GM18517 (cell line): ENCODE measurements around the gene UGT1A5.
"Not testable (repeated sequence)": the region's sequence is repeated elsewhere in the genome, so short reads cannot be mapped to it uniquely, and the experiment has no call there.

Experiments
- ATAC-seq: cut with Tn5 transposase; IDR thresholded peaks from one replicate; pipeline ENCODE4 v1.9.1; 2021; ENCODE audit warnings: mild to moderate bottlenecking, moderate library complexity; ENCODE audit not compliant: unreplicated experiment

The UGT1A5 gene

DNA sequence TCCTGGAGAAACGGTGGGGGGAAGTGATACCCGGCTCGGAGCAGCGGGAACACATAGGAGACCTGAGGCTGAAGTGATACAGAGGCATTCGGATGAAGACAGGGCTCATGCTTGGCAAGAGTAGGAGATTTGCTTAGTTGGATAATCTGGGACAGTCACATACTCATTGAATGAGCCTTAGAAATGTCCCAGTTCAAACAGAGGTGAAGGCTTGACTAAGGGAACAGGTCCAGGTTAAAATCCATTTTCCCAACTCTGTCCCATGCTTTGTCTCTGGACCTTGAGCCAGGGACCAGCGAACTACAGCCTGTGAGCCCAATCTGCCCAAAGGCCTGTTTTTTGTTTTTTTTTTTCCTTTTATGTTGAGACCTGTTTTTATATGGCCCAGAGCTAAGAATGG is 18.7 kb upstream of the UGT1A5 start:
- ATAC-seq: no peak

DNA sequence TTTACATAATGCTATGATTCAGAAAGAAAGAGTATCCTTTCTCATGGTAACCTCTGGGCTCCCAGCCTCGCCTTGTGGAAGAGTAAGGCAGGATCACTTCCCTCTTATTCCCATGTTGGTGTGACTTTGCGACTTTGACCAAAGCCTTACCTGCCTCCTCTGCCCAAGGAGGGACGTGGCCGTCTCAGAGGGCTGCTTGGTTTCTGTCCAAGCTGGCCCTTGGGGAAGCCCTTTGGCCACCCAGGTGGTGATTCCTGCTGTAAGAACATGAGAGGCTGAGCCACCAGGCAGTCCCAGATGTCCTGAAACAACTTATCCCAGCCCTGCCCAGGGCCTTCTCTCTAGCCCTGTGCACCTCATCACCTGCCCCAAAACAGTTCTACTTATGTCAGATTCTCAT is 14.0 kb upstream of the UGT1A5 start:
- no peak for ATAC-seq

DNA sequence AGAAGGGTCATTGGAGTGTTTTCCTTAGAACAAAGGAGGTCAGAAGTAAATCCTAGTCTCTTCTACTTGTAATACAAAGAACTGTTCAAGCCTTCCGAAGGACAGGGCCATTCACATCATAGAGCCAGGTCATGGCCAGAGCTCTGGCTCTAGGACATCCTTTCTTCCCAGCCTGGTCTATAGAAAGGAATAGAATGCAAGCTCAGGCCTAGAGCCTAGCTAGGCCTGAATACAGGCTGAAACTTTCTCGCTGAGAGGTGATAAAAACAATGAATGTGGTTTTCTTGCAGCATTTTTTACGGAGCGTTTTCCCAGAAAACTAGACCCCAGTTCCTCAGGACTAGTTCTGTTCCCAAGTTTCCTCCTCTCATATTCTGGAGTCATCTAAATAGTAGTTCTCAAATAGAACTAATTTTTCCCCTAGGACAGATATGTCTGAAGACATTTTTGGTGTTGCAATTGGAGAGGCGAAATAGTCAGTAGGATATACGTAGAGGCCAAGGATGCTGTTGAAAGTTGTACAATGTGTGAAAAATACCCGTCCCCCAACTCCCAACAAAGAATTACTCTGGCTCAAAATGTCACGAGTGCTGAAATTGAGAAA is 13.2 kb upstream of the UGT1A5 start:
- ATAC-seq: no peak

DNA sequence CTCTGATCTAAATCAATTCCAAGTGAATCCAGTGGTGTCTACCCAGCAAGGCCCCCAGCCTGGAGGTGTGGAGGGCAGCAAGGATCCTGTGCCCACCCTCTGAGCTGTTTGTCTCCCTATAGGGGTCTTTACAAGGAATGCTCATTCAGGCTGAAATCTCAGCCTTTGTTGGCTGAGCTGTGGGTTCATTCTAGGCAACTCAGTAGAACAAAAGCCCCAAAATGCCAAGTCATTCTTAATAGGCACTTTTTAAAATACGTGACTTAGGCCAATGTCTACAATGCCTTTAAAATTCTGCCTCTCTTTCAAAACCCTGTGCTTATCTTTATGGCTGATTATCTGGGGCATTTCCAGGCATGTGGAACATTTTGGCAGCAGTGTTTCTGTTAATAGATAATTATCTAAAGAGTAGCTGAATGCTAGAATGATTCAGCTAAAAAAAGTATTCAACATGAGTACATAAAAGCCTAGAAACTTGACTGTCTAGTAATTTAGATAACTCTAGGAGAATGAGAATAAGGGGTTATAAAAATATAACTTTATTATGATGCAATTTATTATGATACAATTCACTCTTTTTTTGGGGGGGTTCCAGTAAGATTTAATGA is 12.6 kb upstream of the UGT1A5 start:
- ATAC-seq: no peak

DNA sequence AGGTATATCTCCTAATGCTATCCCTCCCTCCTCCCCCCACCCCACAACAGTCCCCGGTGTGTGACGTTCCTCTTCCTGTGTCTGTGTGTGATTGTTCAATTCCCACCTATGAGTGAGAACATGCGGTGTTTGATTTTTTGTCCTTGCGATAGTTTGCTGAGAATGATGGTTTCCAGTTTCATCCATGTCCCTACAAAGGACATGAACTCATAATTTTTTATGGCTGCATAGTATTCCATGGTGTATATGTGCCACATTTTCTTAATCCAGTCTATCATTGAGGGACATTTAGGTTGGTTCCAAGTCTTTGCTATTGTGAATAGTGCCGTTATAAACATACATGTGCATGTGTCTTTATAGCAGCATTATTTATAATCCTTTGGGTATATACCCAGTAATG is 11.9 kb upstream of the UGT1A5 start:
- ATAC-seq: not testable (repeated sequence)

DNA sequence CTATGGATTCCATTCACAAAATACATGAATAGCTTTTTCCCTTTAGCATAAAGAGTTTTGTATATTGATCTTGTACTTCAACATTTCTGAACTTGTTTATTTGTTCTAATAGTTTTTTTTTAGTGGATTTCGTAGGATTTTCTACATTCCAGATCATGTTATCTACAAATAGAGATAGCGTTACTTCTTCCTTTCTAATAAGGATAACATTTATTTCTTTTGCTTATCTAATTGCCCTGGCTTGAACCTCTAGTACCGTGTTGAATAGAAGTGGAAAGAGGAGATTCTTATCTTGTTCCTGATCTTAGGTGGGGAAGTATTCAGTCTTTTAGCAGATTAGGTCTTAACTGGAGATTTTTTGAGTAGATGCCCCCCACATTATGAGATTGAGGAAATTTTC is 10.5 kb upstream of the UGT1A5 start:
- ATAC-seq: no peak

DNA sequence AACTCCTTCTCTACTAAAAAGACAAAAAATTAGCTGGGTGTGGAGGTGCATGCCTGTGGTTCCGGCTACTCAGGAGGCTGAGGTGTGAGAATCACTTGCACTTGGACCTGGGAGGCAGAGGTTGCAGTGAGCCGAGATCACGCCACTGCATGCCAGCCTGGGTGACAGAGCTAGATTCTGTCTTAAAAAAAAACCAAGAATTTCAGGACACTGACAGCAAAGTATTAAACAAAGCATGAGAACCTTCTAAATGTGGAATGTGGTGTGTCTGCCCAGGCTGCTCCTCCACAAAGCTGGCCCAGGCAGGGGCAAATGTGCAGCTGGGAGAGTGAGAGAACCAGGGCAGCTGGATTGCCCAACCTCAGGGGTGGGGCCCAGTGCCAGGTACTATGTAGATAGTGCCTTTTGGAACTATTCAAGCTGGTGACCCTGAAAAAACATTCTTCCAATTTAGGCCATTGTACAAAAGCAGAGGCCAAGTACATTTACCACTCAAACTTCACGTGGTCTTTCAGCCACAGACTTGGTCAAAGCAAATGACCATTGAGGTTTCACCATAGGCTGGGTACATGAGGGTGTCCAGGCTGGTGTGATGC is 6.7 kb upstream of the UGT1A5 start:
- ATAC-seq: no peak

DNA sequence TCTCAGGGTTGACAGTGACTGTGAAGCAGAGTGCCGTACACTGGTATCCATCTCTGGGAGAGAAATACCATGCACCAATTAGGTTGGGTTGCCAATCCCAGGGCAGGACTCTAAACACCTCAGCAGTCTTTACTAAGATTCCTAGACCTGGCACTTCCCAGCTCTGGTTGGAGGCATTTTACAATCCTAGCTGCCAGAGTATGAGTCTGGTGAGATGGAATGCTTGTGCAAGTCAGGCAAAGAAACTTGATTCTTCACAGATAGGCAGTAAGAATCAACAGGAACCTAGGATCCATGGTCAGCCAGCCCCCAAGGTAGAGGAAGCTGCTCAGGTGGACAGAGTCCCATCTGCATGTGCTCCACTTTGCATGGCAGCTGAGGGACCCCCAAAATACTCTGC is 6.0 kb upstream of the UGT1A5 start:
- ATAC-seq: no peak

DNA sequence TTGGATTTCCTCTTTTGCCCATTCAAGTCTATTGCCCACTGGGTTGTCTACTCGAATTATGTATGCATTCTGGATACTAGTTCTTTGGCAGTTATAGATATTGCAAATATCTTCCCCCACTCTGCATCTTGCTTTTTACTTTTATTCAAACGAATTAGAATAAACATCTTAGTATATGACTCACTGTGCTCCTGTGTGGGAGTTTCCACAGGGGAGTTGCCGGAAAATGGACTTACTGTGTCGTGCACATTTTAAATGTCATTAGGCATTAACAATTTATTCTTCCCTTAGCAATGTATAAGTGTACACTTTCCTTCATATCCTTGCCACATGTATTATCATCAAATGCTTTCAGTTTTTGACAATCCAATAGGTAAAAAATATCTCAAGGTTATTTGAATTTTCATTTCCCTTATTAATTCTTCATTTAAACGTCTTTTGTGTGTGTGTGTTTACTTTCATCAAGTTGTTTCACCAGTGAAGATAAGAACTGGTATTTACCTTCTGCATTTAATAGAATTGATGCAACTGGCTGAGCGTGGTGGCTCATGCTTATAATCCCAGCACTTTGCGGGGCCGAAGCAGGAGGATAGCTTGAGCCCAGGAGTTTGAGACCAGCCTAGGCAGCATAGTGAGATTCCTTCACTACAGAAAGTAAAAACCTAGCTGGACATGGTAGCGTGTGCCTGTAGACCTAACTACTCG is 4.6 kb upstream of the UGT1A5 start:
- ATAC-seq: no peak

DNA sequence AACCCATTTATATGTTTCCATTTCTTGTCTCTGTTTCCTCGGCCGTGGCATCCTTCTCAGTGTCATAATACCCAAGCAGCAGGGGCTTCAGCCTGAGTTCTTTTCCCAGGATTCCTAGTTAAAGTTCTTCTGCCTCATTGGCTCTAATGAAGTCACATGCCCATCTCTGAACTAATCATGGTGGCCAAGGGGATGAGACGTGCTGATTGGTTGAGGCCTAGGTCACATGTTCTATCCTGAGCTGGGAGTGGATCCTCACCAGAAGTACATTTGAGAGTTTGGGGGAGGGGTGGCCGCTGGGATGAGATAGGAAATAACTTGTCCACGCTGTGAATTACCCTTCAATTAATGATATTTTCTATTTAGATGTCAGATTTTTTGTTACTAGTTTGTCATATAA is 3.8 kb upstream of the UGT1A5 start:
- no peak for ATAC-seq

DNA sequence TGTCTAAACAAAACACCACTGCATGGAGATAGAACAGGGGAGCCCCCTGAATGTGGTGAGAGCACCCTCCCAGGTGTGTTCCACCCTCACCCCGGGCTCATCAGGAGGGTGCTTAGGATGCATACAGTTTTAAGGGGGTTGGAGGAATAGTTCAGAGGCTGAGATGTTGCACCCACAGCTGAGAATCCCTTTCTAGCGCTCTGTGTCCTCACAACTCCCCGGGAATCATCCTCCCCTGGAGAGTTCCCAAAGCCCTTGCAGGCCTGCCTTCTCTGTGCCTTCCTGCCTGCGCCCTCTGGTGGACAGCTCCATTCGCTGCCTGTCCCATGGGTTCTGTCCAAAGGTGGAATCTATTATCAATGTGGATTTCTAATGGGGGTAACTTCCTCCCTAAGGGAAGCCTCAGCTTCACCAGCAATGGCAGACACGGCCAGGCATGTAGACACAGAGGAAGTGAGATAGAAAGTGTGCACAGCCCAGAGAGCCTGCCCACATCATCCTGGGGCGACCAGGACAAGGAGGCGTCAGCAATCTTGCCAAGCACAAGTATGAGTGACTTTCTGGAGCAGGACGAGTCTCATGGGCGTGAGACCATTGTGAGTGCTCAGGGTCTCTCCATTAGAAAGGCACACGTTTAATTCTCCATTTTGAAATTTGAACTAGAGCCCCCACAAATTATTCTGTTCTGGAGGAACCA is 1.2 kb upstream of the UGT1A5 start:
- ATAC-seq: no peak

DNA sequence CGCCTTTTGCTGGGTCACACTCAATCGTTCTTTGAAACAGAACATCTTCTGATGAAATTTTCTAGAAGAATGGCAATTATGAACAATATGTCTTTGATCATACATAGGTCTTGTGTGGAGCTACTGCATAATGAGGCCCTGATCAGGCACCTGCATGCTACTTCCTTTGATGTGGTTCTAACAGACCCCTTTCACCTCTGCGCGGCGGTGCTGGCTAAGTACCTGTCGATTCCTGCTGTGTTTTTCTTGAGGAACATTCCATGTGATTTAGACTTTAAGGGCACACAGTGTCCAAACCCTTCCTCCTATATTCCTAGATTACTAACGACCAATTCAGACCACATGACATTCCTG is 532 bp downstream of the UGT1A5 start:
- ATAC-seq: no peak

DNA sequence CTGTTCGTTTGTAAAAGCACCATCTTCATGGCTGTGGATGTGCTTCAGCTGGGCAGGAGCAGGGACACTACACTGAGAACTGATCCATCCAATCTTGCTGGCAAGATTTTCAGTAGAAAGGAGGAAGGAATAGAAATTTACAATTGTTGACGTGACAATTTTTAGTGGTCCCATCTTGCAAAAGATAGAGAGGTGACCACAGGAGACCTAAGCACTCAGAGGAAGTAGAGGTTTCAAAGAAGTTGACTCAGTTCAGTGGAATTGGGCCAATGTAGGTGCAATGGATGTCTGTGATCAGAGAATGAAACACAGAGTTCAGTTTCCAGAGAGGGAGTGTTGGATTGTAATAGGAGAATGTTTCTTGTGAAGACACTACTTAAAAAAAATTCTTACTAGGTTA is 1.4 kb downstream of the UGT1A5 start:
- no peak for ATAC-seq

DNA sequence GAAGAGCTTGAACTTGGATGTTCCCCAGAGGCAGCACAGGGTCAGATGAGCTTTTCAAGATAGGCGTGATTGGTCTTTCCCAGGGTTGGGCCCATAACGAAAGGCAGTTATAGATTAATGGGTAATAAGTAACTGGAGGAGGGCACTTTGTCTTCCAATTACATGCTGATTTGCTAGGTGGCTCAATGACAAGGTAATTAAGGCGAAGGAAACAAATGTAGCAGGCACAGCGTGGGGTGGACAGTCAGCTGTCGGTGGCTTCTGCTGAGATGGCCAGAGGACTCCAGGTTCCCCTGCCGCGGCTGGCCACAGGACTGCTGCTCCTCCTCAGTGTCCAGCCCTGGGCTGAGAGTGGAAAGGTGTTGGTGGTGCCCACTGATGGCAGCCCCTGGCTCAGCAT is 5.8 kb downstream of the UGT1A5 start, which contains the start of gene UGT1A4:
UGT1A4 (plus strand) TSS at position 185 of the 400 bp plus-strand sequence; CDS start at position 270, 85 bp downstream.
- ATAC-seq: no peak

DNA sequence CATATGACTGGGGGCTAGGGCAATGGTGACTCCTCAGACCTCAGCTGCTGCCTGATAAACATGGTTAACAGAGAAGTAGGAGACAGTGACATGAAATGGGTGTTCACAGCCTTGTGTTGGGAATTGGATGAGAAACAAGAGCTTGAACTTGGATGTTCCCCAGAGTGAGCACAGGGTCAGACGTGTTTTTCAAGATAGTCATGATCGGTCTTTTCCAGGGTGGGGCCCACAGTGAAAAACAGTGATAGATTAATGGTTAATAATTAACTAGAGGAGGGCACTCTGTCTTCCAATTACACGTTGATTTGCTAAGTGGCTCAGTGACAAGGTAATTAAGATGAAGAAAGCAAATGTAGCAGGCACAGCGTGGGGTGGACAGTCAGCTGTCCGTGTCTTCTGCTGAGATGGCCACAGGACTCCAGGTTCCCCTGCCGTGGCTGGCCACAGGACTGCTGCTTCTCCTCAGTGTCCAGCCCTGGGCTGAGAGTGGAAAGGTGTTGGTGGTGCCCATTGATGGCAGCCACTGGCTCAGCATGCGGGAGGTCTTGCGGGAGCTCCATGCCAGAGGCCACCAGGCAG is 16.1 kb downstream of the UGT1A5 start, which contains the start of gene UGT1A3:
UGT1A3 (plus strand) TSS at position 320 of the 579 bp plus-strand sequence; CDS start at position 405, 85 bp downstream.
- ATAC-seq: no peak

DNA sequence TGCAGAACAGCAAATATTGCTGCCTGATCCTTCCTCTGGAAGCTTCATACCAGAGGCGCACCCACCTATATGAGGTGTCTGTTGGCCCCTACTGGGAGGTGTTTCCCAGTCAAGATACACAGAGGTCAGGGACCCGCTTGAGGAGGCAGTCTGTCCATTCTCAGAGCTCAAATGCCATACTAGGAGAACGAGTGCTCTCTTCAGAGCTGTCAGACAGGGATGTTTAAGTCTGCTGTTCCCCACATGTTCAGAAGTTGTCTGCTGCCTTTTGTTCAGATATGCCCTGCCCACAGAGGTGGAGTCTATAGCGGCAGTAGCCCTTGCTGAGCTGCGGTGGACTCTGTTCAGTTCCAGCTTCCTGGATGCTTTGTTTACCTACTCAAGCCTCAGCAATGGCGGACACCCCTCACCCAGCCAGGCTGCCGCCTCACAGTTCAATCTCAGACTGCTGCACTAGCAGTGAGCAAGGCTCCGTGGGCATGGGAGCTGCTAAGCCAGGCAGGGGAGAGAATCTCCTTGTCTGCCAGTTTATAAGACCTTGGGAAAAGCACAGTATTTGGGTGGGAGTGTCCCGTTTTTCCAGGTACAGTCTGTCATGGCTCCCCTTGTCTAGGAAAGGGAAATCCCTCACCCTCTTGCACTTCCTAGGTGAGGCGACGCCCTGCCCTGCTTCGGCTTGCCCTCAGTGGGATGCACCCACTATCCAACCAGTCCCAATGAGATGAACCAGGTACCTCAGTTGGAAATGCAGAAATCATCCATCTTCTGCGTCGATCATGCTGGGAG is 24.4 kb downstream of the UGT1A5 start:
- not testable (repeated sequence) for ATAC-seq

DNA sequence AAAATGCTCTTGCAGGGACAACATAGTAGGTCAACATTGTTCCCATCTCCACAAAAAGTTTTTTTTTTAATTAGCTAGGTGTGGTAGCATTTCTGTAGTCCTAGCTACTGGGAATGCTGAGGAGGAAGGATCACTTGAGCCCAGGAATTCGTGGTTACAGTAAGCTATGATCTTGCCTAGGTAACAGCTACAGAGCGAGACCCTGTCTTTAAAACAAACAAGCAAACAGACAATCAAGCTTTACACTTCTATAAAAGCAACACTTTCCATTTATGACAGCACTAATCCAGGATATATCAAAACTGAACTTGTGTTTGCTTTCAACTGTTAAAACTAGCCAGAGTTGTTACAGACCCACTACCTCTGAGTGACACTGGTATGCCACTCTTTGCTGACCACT is 28.2 kb downstream of the UGT1A5 start:
- no peak for ATAC-seq

DNA sequence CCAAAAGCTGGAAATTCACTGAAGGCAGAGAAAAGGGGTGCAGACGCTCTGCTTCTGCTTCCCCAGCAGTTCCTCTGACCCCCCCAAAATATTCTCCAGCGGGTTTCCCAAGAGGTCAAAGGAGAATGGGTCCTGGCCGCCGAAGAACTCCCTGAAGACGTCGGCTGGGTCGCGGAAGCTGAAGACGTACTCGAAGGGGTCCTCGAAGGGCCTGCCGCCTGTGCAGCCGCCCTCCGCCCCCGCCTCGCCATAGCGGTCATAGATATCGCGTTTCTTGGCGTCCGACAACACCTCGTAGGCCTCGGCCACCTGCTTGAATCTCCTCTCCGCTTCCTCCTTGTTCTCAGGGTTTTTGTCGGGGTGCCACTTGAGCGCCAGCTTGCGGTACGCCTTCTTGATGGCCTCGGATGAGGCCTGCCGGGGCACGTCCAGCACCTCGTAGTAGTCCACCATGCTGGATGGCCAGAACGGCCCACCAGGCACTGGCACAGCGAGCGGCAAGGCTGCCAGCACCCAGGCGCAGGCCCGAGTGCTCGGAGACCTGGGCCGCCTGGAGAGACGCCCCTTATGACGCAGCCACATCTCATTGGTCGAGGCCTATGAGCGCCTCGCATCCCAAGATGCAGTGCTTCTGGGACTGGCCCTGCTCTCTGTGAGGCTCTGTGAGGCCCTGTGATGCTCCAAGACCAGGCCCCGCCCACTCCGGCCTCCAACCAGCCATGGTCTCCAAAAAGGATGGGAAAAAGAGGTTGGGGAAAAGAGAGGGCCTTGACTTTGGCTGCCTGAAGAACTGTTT is 31.0 kb downstream of the UGT1A5 start:
- no peak for ATAC-seq

DNA sequence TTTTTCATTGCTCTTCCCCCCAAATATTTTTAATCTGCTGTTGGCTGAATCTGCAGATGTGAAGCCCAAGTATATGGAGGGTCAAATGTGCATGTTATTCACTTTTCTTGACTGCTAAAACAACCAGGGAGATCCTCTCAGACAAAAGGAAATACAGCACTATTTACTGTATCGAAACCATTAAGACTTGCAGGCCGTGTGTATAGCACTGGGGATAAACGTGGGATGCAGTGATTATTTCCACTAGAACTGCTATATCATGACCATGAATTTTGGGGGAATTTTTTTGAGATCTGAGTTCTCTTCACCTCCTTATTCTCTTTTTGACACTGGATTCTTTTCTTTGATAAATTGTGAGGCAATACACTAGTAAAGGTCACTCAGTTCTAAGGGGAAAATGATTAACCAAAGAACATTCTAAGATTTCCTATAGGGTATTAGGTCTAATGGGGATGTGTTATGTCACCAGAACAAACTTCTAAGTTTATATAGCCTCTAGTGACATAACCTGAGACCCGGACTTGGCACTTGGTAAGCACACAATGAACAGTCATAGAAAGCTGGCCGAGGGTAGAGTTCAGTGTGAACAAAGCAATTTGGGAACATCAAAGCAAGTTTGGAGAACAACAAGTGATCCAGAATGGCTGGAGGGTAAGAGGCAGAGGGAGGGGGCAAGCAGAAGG is 32.5 kb downstream of the UGT1A5 start:
- ATAC-seq: no peak
